Chondrocyte (in vitro differentiated cells): Measurements from ENCODE around the gene COBL. TPM values are rescaled to one million over a fixed set of nuclear protein-coding genes. Genes with fewer than 3 reads are reported as not detected.

Experiments used
- DNase-seq: peaks from one replicate; pipeline ENCODE4 v3.0.0; 2021; ENCODE audit warnings: mixed read lengths, low spot score
- H3K27ac Mint-ChIP-seq: one replicate; pipeline ENCODE4 v1.8.0; 2021; ENCODE audit warnings: mild to moderate bottlenecking, moderate library complexity, mixed read lengths; ENCODE audit not compliant: unreplicated experiment
- H3K27me3 Mint-ChIP-seq: 2 replicates; pipeline ENCODE4 v1.8.0; 2021; ENCODE audit warnings: low read depth, mixed read lengths
- H3K36me3 Mint-ChIP-seq: 2 replicates; pipeline ENCODE4 v1.8.0; 2021; ENCODE audit warnings: low read depth, mixed read lengths
- H3K4me1 Mint-ChIP-seq: 2 replicates; pipeline ENCODE4 v1.8.0; 2021; ENCODE audit warnings: low read depth, mild to moderate bottlenecking, mixed read lengths
- H3K4me3 Mint-ChIP-seq: one replicate; pipeline ENCODE4 v1.8.0; 2021; ENCODE audit warnings: mild to moderate bottlenecking, moderate library complexity, mixed read lengths; ENCODE audit not compliant: unreplicated experiment
- H3K9me3 Mint-ChIP-seq: 2 replicates; pipeline ENCODE4 v1.8.0; 2021; ENCODE audit warnings: low read depth, mixed read lengths
- CTCF ChIP-seq: fragments of 200-600 bp; sonication (generic); IDR thresholded peaks from 2 replicates; pipeline ENCODE4 v1.5.0; 2021; ENCODE audit warnings: antibody characterized with exemption, mild to moderate bottlenecking, moderate library complexity
- total RNA-seq: library from RNA; stranded (reverse); gene quantifications from 3 replicates; pipeline ENCODE4 v1.2.1, GENCODE V29; 2021

The COBL gene
- total RNA-seq, 1 donor from 2014 or later = 0.17 TPM

GRCh38 chr7:51142741-51143385 is 173.7 kb downstream of the COBL start:
- Mint-ChIP-seq H3K4me1 (peaks cover 6% of the 10 kb centered on the region), H3K27ac (no peak overlapping the region), H3K36me3 (no peaks in the 10 kb centered on the region), H3K9me3 (peaks cover 5% of the 10 kb centered on the region), H3K4me3 (no peak overlapping the region), H3K27me3 (peaks cover 13% of the 10 kb centered on the region)
- TF ChIP-seq CTCF = no peak
- no peak for DNase-seq

GRCh38 chr7:51141451-51142003 is 175.1 kb downstream of the COBL start:
- Mint-ChIP-seq H3K4me1 (peaks cover 6% of the 10 kb centered on the region), H3K9me3 (no peaks in the 10 kb centered on the region), H3K27ac (no peak overlapping the region), H3K36me3 (no peaks in the 10 kb centered on the region), H3K4me3 (no peak overlapping the region), H3K27me3 (peaks cover 13% of the 10 kb centered on the region)
- DNase-seq = no peak
- peak; percentile 94 for TF ChIP-seq CTCF

- TF ChIP-seq CTCF = no peak
- Mint-ChIP-seq H3K27me3 (peaks cover 13% of the 10 kb centered on the region), H3K9me3 (no peaks in the 10 kb centered on the region), H3K4me3 (no peak overlapping the region), H3K27ac (no peak overlapping the region), H3K4me1 (peaks cover 12% of the 10 kb centered on the region), H3K36me3 (no peaks in the 10 kb centered on the region)
- no peak for DNase-seq
Observed at GRCh38 chr7:51140199-51141164, 176.1 kb downstream of the COBL start.

GRCh38 chr7:51139796-51140195 is 176.8 kb downstream of the COBL start:
- no peak for DNase-seq
- Mint-ChIP-seq H3K4me3 (no peak overlapping the region), H3K9me3 (no peaks in the 10 kb centered on the region), H3K4me1 (peaks cover 17% of the 10 kb centered on the region), H3K36me3 (no peaks in the 10 kb centered on the region), H3K27ac (no peak overlapping the region), H3K27me3 (peaks cover 13% of the 10 kb centered on the region)
- no peak for TF ChIP-seq CTCF
